NCI-H1105 (cell line): ENCODE measurements around the gene DOP1A.

Experiments used
- DNase-seq: peaks from one replicate; lab custom pipeline; 2025; lab: John Stamatoyannopoulos, UW

DOP1A gene

GRCh38 chr6:83215131-83216047 lies 147.9 kb downstream of the DOP1A start:
- peak; percentile 73 for DNase-seq

- DNase-seq: no peak
Observed at GRCh38 chr6:83216806-83217205, 149.3 kb downstream of the DOP1A start.
